Pericardium fibroblast (primary cell): ENCODE results near the gene PEX13. TPM values are rescaled to one million over a fixed set of nuclear protein-coding genes. Genes with fewer than 3 reads are reported as not detected.

Experiments used
- total RNA-seq: library from RNA; depleted of rRNA; stranded (reverse); fragments of >200 nt; gene quantifications from 2 replicates; pipeline ENCODE4 v1.2.3, GENCODE V29; 2015

Gene PEX13
- total RNA-seq, result 11.7 and 25.8 TPM in 2 replicates

GRCh38 chr2:61017556-61018317 lies at the start of gene PEX13, which contains the start of gene PUS10:
PEX13 (plus strand) TSS chr2:61017720; CDS start chr2:61017760, 40 bp downstream.
PUS10 (minus strand) TSS chr2:61018255; CDS start chr2:61011890, 6,365 bp downstream.

DNA sequence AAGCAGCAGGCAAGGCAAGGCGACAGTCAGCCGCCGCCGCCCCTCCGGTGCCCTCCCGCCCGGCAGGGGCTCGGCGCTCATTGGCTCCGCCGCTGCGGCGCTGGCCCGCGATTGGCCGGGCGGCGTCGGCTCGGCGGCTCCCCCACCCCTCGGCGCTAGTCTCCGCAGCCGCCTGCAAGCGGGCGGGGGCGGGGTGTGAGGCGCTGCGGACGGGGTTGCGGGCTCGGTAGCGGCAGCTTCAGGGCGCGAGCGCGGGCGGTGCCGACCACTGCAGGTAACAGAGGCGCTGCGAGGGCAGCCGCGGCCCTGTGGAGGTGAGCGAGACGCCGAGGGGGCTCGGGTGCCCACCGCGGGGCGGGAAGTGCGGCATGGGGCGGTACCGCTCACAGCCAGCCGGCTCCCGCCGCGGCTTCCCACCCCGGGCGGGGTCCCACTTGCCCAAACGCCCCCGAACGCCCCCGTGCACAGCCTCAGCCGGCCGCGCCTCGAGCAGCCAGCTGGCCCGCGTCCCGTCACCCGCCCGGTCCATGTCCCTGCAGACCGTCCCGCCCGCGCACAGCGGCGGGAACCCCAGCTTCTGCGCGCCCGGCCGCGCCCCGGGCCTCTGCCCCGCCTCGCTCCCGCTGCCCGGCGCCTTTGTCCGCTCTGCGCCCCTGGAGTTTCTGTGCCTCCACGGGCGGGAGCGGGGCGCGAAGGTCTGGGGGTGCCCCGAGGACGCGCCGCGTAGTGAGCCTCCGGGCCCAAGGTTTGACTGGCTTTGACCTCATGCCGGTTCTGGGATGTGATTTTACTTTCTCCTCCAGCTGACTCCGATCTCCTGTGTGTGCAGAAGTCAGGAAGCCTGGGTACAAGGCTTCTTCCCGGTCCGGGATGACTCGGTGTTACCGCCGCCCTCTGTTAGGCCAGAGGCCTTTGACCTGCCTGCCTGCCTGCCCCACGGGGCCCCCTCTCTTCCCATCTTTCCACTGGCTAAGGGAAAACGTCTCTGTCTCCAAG lies 48.5 kb downstream of the PEX13 start, which contains the start of gene SANBR:
SANBR (plus strand) TSS at position 158 of the 996 bp plus-strand sequence. CDS start 4,480 bp downstream, outside the sequence.

Other genes with a start within 250 kb of the PEX13 start
- 3.2 and 3.7 TPM in 2 replicates for gene REL, start 136.1 kb upstream of the PEX13 start, total RNA-seq
- gene PUS10, start 535 bp downstream of the PEX13 start, total RNA-seq, result 2.7 and 3.0 TPM in 2 replicates
- 0.94 and 3.0 TPM in 2 replicates for gene SANBR, start 48.2 kb downstream of the PEX13 start, total RNA-seq
- gene C2orf74, start 144.5 kb downstream of the PEX13 start, total RNA-seq, result 6.4 and 9.7 TPM in 2 replicates